Stimulated activated naive CD4-positive, alpha-beta T cell (primary cell): ENCODE results near the gene HMGCS2.

Source experiments
- DNase-seq, 6 experiments: peaks; one replicate each; lab custom pipeline; 2025; lab: John Stamatoyannopoulos, UW

The HMGCS2 gene

DNA sequence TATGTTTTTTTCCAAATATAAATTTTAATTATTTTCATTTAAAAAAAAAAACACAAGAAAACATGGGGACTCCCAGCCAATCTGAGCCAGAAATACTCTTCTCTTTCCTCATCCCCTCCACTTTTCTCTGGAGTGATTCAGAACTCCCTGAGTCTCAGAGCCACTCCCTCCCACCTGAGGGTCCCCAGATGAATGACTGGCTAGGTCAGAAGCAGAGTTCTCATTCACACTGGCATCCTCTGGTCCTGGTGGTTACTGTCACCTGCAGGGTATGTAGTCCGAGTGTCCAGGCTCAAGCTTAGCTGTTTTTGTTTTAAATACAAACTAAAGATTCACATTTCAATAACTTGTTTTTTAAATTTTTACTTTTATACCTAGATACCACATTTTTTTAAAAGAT is 6.3 kb downstream of the HMGCS2 start:
- DNase-seq = no peak

DNA sequence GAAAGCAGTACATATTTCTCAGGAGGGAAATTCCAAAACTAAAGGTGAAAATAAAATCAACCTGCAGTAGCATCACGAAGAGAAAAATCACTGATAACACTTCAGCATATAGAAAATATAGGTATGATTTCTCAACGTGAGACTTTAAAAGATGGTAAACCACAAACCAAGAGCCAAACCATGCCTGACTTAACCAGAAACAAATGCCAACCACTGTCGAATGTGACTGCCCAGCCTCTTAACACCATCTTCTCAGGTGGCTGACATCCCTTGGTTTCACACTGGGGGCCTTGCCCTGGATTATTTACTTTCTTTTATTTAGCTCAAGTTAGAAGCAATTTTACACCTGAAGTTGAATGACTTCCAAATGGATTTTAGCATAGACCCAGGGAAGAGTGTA is 10.1 kb downstream of the HMGCS2 start:
- DNase-seq = no peak

DNA sequence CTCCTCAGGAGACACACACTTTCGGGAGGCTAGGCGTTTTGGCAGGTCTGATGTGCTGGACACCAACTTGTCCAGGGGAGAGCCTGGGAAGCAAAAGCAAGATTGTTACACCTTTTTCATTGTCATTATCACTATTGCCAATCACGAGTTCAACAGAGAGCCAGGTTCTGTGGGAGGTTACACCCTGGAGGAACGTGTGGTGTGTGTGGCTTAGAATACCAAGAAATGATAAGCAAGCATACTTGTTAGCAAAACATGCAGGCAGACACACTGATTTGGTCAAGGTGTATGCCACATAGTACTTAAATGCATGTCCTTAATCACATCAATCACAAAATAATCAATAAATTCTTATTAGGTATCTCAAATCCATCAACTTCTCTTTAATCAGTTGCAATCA is 16.1 kb downstream of the HMGCS2 start:
- no peak for DNase-seq

DNA sequence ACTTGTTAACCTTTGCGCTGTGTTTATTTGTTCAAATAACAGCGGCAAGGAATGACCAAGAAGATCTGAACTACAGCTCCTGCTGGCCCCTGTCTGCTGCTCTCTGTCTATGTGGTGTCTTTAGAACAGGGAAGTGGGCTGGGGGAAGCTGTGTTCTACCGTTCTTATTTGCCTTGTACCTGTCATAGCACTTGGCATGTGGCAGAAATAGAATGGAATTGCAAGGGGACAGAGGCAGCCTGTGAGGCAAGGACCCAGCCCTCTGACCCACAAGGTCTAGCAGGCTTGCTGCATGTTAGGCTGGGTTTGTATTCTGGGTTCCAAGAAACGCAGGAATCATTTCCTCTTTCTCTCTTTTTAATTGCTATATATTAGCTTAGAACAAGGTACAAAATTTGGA is 20.7 kb downstream of the HMGCS2 start:
- DNase-seq = no peak

DNA sequence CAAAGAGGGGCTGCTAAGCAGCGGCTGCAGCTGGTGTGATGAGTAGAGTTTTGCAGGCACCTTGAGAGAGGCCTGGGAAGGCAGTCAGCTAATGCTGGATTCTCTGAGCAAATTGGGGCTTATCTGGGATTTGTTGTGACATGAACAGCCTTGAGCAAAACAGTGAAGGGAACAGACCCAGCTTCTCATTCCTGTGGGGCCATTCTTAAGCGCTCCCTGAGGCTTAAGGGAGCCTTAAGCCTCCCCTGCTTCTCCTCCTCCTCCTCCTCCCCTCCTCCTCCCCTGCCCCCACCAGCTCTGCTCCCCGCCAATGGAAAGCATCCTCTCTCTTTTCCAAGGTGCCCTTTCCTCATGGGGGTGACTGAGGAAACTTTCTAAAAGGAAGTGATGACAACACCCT is 21.3 kb downstream of the HMGCS2 start:
- no peak for DNase-seq

DNA sequence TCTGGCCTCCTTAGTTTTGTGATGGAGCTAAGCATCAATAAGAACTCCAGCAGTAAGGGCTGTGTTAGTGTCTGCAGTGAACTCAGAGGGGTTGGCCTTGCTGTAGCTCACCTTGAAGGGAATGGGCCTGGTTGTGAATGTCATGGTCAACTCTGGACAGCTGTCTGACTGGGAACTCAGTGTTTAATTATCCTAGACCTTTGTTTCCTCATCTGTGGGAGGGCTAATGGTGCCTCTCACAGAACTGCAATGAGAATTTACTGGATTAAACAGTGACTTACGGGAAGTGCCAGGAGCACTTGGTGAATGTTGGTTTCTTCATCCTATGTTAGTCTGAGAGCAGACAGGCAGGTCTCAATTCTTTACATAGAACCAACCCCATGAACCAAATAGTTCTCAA is 23.7 kb downstream of the HMGCS2 start:
- DNase-seq = no peak

DNA sequence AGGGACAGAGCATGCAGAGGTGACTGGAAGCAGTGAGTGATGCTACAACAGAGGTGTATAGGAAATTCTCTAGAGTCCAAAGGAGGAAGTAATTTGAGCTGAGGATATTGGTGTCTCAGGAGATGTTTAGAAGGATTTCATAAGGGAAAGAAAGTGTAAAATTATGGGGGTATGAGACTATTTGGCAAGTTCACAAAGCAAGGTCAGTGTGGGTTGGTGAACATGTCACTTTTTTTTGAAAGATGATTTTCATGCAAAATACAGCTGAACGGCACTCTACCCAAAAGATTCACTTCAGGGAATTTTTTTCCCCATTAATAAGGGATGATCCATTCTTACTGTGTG is 24.1 kb downstream of the HMGCS2 start:
- no peak for DNase-seq

DNA sequence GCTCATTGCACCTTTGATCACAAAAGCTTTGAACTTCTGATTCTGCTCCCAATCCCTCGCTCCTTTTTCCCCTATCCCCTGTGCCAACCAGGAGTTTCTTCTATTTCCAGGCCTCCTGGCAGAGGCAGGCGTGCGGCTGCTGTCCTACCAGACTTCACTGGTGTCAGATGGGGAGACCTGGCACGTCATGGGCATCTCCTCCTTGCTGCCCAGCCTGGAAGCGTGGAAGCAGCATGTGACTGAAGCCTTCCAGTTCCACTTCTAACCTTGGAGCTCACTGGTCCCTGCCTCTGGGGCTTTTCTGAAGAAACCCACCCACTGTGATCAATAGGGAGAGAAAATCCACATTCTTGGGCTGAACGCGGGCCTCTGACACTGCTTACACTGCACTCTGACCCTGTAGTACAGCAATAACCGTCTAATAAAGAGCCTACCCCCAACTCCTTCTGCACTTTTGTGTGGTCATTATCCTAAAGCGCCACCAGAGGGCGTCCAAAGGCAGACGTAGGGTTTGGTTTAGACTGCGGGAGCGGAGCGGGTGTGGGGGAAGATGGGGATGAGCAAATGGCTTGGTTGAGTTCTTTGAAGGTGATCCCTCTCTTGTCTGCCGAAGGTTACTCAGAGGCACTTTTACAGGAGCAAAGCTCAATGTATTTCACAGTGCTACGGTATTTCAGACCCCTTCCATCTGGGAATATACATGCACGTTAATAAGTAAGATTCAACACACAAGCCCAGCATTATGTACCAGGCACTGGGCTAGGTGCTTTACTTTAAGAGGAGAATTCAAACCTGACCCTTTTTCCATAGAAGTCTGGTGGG is 24.7 kb downstream of the HMGCS2 start:
- peak in 5 of 6 experiments; percentile 2 to 53 (median 9) for DNase-seq

DNA sequence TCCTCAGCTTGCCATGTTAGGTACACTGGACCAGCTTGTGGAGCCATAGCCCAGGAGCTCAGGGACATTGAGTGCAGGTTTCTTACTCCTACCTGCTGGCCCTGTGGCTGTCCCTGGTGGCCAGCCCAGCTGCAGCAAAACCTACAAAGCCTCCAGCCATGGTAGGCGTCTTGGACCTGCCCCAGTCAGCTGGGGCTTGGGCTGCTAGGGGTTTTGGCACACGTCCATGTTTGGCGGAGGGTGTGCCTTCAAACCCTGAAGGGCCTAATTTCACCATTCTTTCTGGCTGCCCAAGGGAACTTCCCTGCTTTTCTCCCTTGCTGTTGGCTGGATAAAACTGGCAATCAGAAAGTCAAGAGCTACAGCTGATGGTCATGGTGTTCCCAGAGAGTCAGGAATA is 25.4 kb downstream of the HMGCS2 start:
- DNase-seq = no peak

DNA sequence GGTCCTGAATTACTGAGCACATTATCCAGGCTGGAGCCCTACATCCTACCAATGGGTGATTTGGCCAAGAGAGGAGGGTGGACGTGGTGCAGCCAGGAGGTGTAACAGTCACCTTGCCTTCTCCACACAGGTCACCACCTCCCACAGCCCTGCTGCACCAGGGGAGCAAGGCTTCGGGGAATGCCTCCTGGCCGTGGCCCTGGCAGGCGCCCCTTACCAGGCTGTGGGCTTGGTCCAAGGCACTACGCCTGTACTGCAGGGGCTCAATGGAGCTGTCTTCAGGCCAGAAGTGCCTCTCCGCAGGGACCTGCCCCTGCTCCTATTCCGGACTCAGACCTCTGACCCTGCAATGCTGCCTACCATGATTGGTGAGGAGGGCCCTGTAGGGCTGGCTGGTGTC is 26.0 kb downstream of the HMGCS2 start:
- no peak for DNase-seq

DNA sequence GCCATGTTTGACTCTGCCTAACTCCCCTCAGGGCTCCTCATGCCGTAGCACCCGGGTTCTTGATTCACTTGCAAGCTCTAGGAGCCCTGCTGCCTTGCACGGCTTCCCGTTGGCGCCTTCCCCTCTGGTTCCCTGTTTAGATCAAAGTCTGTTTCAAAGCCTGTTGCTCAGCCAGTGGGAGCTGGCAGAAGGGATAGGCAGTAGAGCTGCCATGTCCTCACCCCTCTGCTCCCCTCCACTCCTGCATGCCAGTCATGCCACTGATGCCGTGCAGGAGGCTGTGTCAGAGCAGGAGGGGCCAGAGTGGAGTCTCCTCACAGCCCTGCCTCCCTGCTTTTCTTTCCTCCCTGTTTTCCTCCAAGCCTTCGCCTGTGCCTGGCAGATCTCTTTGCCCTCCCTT is 26.5 kb downstream of the HMGCS2 start:
- no peak for DNase-seq

DNA sequence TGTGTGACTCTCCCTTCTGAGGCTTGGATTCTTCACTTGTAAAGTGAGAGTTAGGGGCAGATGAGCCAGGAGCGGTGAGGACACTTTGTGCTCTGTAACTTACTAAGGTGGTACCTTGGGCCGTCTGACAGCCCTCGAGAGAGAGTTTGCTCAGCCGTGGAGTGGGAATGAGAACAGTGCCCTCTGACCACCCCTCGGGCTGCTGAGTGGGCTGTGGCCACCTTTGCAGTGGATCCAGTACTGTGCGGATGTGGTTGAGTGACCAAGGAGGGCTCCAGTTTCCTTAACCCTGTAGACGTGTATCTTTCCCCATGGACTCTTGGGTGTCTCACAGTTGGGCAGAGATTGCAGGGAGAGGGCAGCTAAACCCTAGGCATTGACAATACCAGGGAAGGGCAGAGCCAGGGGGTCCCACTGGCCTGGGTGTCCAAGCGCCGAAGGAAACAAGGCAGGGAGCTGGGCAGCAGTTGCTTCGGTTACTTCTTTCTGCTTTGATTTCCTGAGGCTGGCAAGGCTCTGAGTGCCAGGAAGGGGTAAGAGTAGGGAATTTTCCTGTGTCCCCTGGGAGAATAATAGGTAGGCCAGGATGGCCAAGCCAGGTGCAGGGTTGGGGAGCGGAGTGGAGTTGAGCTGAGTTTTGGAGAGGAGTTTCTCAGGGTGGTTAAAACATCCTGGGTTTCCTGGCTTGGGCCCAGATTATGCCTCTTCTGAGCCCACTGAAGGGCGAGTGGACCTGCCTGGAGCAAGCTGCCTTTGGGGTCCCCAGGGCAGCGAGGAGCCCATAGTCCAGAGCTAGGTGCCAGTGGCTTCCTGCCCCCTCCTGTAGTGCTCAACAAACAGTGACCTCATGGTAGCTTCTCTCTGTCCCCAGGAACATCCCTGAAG is 27.6 kb downstream of the HMGCS2 start:
- no peak for DNase-seq

DNA sequence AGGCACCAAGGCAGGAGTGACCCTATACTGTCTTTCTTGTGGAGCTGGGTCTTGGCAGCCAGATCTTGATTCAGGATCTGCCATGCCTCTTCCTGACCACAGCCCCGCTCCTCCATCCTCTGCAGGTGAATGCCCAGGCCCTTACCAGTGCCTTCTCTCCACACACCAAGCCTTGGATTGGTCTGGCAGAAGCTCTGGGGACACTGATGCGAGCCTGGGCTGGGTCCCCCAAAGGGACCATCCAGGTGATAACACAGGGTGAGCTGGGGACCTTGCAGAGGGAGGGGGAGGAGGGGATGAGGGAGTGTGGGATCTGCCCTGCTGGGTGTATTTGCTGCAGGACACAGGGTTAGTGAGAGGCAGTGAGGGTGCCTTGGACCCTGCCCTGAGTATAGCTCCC is 28.4 kb downstream of the HMGCS2 start:
- no peak for DNase-seq

DNA sequence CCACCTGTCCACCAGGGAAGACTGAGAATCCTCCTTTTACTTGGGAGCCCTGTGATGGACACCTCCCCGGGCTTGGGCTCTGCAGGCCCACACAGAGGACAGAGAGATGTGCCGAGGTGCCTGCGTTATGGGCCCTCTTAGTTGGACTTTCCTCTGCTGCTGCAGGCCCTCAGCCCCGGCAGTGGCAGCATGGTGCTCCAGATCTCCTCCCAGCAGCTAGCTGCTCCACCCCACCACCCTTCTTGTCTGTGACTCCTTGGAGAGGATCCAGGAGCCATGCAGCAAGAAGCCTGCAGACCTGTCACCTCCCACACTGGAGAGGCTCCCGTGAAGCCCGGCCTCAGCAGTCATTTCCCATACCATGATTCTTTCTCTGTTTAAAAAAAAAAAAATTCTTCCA is 29.6 kb downstream of the HMGCS2 start:
- no peak for DNase-seq

DNA sequence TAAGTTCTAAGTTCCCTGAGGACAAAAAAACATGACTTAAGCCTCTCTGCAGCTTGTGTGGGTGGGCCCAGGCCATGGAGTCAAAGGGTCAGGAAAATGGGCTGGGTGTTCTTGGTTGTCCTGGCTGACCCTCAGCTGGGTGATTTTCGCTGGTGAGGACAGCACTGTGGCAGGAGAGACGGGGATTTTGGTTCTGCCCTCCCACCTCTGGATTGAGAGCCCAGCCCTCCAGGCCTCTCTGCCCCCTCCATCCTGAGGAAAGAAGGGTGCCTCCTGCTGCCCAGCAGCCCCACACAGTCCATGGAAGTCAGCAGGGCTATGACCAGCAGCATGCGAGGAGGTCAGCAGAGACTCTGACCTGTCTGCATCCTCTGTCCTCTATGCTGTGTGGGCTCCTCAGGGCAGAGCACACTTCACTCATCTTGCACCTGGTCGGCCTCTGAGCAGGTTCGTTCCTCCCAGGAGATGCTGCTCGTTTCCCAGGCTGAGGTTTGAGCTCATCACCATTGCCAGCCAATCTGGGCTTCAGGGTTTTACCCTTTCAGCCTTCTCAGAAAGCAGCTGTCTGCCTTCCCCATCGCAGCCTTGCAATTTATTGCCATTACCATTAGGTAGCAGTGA is 30.5 kb downstream of the HMGCS2 start:
- DNase-seq = no peak

DNA sequence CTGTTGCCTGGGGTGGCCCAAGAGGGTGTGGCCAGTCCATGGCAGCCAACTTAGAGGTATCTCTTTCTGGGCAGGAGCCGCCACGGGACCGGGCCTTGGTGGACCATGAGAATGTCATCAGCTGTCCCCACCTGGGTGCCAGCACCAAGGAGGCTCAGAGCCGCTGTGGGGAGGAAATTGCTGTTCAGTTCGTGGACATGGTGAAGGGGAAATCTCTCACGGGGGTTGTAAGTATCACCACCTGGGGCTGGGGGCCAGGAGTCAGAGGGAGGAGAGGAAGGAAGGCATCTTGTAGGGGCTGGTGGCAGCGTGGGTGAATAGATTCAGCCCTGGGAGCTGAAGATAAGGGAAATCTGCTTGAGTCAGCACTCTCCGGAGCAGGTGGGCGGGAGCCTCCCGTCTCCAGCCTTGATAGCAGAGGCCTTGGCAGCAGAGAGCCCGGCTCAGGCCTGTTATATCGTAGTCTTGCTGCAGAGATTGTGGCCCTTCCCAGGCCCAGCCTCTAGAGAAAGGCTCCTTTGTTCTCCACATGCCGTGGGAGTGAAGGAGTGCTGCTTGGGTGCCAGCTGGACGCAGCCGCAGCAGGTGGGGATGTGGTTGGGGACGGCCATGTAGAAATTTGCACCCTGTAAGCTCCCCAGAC is 31.5 kb downstream of the HMGCS2 start:
- DNase-seq = no peak

DNA sequence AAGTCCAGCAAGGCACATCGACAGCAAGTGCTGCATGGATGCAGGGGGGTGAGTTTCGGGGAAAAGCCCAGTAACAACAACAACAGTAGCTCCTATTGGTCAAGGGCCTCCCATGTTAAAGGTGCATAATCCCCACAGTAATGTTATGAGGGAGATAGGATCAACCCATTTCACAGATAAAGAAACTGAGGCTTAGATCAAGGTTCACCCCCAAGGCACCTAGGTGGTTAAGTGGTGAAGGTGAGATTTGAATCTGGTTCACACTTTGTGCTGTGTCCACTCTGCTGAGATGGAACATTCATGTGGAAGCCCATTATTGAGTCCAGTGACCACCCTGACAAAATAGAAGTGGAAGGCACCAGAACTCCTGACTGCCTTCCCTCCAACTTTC is 32.1 kb downstream of the HMGCS2 start:
- DNase-seq = no peak

DNA sequence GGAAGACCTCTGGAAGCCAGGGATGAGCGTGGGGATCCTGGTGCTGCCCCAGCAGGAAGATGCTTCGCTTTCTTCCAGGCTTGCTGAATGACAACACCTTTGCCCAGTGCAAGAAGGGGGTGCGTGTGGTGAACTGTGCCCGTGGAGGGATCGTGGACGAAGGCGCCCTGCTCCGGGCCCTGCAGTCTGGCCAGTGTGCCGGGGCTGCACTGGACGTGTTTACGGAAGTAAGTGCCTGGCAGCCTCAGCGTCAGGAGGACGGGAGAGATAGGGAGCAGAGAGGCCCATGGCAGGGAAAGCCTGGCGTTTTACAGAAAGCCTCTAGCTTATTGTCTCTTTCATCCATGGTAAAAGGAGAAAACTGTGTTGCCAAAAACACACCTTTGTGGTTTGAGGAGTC is 33.5 kb downstream of the HMGCS2 start:
- no peak for DNase-seq

DNA sequence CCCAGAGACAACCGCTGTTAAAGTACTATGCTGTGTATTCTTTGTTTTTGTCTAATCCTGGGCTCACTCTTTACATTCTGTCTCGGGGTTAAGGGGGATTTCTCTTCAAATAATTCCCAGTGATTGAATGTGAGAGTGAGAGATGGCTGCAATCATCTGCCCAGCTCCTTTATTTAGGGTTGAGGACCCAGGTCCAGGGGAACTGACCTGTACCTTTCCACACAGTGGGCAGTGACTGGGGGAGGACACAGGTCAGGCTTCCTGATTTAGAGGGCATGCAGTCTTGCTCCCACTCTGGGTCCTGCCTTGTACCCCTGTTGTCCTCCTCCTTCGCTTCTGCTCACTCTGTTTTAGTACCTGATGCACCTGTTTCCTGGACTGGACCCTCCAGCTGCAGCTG is 35.0 kb downstream of the HMGCS2 start:
- no peak for DNase-seq

DNA sequence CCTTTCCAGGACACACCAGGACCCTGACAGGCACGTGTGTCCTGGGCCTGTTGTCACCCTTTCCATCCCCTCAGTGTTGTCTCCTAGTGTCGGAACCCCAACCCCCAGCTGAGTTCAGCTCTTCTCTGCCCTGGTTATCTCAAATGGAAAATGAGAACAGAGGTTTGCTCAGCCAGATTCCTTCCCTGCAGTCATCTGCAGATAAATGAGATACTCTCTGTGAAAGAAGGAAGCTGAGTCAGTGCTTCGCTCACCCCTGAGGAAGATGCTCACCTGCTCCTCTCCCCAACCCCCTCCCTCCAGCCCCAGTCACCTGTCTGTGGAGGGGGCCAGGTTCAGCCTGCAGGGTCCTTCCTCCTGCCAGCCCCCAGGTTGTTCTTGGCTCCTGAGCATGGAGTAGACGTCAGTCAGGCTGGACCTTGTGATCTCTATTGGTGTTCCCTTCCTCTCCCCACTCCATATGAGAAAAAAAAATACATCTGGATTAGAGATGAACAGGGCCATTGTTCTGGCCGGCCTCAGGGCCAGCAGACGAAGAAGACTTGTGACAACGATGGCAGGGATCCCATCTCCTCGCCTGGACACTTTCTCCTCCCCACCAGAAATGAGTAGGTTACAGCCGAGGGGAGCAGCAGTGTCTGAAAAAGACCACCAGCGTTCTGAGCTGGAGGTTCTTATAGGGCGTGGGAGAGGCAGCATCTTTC is 36.1 kb downstream of the HMGCS2 start:
- DNase-seq = no peak

DNA sequence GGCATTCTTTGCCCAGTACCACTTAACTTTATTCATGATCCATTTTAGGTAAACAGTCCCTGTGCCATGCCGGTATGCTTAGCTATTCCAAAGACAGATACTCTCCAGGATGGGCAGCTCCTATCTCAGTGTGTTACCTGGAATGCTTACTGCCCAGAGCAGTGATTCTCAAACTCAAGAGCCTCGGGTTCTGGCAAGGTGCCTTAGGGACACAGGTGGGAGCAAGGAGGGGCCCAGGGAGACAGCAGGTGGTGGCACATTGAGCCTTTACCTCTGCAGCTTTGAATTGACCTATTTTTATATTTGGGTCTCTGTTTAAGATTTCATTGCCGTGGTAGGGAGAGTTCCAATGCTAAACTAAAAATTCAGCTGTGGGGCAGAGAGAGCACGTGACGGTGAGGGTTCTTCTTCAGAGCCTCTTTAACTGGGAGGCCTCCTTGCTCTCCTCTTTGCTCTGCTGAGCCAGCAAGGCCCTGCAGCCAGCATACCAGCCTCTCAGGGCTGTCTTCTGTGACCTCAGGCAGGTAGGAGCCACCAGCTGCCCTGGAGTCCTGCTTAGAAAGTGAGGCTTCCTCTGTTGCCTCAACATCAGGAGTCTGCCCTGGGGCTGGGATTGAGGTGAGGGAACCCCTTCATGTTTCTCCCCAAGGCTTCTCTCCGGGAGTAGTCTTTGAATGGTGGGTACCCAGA is 36.8 kb downstream of the HMGCS2 start:
- no peak for DNase-seq
